ENCODE results near the gene GDE1.
A peak's percentile ranks its signal among the peaks of the same experiment; 100 is the strongest.

- TF ChIP-seq CTCF (IDR thresholded peaks at IDR 0.05; ENCODE audit: borderline replicate concordance, extremely low read depth, low read length, poor library complexity, severe bottlenecking) (peak; percentile 33), EZH2 (IDR thresholded peaks at IDR 0.05; ENCODE audit: borderline replicate concordance, low read depth, low read length, severe bottlenecking) (no peak)
Observed at GRCh38 chr16:19555938-19556771, 34.3 kb upstream of the GDE1 start.

All from DND-41 (cell line).